ENCODE data around the gene CRELD1. TPM values are rescaled to one million over a fixed set of nuclear protein-coding genes. Genes with fewer than 3 reads are reported as not detected.
"Not testable (repeated sequence)": the region's sequence is repeated elsewhere in the genome, so short reads cannot be mapped to it uniquely, and the experiment has no call there.

Gene CRELD1
- total RNA-seq, 2 donors from 2014 or later, result 22.3 to 29.5 TPM

DNA sequence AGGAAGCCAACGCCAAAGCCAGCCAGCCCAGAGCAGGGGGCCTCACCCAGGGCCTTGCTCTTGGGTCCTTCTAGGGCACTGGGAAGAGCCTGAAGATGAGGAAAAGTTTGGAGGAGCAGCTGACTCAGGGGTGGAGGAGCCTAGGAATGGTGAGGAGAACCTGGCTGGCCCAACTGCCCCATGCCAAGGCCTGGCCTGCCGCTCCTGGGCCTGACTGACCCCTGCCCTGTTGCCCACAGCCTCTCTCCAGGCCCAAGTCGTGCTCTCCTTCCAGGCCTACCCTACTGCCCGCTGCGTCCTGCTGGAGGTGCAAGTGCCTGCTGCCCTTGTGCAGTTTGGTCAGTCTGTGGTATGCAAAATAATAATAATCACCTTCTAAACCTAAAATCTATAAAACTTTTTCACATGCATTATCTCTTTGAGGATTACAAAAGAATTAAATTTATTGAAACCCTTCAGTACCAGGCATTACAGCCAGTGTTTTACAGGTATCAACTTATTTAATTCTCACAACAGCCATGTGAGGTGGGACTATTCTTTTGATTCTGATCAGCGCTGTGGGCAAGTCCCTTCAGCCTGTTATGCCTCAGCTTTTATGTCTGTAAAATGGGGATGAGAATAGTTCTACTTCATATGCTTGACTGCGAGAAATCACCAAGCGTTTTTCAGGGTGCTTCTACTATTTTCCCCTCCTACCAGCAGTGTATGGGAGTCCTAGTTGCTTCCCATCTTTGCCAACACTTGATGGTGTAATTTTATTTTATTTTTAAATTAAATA lies 15.2 kb upstream of the CRELD1 start:
- intact Hi-C loops (cut with DNase I), result loop anchor here in 1 of 2 donors (5.0 kb wide), 1 partner anchor 76 kb away; the partner anchor contains the start of gene RPUSD3
- no peak for DNase-seq (ENCODE audit: low spot score)

DNA sequence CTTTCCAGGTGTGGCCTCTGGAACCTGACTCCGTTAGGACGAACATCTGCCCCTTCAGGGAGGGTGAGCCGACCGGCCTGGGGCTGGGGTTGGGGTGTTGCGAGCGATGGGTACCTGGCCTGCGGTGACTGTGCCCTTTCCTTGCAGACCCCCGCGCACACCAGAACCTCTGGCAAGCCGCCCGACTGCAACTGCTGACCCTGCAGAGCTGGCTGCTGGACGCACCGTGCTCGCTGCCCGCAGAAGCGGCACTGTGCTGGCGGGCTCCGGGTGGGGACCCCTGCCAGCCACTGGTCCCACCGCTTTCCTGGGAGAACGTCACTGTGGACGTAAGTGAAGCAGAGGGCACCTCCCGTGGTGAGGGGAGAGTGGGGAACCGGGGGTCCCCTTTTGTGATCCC lies 5.5 kb upstream of the CRELD1 start:
- no peak for DNase-seq (ENCODE audit: low spot score)
- intact Hi-C loops (cut with DNase I), result no loop called here

DNA sequence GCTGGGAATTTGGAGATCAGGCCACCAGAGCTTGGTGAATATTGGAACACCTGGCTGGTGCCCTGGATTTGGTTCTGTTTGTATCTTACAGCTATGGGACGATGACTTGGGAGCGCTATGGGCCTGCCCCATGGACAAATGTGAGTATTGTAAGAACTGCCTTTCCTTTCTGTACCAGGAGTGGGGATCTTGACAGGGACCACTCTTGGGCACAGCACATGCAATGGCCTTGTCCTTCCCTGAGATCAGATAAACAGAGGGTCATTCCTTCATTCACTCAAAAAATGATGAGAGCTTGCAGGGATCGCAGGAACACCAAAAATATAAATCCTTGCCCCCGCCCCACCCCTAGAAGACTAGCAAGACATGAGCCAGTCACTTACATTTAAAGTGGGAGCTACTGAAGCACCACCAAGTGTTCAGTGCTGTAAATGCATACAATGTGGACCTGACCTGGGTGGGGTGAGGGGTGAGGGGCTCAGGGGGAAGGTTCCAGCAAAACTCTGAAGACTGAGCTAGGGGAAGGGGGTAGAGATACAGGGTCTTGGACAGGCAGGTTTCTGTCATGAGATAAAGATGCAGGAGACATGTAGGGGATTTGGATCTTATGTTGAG lies 2.7 kb upstream of the CRELD1 start:
- DNase-seq (ENCODE audit: low spot score), result no peak
- intact Hi-C loops (cut with DNase I), result no loop called here

DNA sequence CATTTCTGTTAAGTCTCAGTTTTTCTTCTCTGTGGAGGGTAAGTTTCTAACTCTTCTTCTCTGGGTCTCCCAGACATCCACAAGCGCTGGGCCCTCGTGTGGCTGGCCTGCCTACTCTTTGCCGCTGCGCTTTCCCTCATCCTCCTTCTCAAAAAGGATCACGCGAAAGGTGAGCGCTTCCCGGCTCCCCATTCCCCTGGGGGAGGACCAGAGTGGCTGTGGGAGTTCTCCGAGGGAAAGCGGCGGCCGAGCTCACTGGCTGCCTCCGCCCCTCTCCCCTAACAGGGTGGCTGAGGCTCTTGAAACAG lies 1.1 kb upstream of the CRELD1 start:
- no peak for DNase-seq (ENCODE audit: low spot score)
- intact Hi-C loops (cut with DNase I), result no loop called here

DNA sequence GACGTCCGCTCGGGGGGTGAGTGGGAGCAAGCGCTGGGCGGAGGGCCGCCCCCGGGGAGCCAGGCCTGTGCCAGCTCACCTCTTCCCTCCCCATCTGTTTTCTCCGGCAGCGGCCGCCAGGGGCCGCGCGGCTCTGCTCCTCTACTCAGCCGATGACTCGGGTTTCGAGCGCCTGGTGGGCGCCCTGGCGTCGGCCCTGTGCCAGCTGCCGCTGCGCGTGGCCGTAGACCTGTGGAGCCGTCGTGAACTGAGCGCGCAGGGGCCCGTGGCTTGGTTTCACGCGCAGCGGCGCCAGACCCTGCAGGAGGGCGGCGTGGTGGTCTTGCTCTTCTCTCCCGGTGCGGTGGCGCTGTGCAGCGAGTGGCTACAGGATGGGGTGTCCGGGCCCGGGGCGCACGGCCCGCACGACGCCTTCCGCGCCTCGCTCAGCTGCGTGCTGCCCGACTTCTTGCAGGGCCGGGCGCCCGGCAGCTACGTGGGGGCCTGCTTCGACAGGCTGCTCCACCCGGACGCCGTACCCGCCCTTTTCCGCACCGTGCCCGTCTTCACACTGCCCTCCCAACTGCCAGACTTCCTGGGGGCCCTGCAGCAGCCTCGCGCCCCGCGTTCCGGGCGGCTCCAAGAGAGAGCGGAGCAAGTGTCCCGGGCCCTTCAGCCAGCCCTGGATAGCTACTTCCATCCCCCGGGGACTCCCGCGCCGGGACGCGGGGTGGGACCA lies 632 bp upstream of the CRELD1 start:
- intact Hi-C loops (cut with DNase I), result no loop called here
- peak; percentile 95 for DNase-seq (ENCODE audit: low spot score)

DNA sequence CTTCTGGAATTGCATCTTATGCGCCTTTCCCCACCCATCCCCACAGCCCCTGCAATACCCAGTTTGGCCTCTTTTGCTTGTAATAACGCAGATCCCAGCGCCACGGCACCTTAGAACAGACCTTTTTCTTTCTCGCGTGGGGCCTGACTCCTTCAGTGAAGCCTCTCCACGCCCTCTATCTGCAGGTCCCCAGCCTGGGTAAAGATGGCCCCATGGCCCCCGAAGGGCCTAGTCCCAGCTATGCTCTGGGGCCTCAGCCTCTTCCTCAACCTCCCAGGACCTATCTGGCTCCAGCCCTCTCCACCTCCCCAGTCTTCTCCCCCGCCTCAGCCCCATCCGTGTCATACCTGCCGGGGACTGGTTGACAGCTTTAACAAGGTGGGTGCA lies 594 bp downstream of the CRELD1 start:
- no peak for DNase-seq (ENCODE audit: low spot score)

DNA sequence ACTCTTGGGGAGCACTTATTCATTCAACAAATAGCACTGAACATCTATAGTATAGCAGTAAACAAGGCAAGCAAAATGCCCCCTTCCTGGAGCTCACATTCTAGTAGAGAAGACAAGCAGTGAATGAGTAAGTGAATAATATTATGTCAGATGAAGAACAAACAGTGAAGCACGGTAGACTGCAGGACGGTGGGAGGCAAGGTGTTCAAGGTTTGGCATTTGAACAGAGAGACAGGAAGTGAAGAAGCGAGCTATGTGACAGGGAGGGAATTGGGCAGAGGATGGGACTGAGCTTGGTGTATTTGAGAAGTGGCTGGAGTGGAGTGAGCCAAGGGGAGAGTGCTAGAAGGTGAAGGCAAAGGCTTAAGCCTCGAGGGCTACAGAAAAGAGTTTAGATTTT lies 1.4 kb downstream of the CRELD1 start:
- no peak for DNase-seq (ENCODE audit: low spot score)
- intact Hi-C loops (cut with DNase I), result no loop called here

More for the DNA sequence above, 594 bp downstream of the CRELD1 start:
- intact Hi-C loops (cut with DNase I), result no loop called here

DNA sequence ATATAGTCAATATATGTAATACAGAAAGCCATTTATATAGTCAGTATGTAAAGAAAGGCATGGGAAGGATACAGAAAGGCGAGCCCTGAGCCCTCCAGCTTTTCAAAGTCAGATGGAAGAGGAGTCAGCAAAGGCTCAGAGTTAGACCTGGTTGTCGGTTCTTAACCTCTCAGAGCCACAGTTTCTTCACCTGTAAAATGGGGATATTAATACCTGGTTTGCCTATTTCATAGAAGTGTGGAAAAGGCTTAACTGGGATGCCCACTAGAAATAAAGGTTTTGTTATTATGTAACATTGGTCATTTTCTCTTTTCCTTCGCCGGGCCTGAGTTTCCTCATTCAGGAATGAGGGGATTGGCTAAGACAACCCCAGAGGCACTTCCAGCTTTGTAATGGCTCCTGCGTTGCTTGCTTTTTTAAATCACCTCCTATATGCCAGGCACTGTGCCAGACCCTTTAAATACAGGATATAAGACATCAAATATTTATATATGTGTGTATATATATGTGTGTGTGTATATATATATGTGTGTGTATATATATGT lies 2.4 kb downstream of the CRELD1 start:
- intact Hi-C loops (cut with DNase I), result no loop called here
- no peak for DNase-seq (ENCODE audit: low spot score)

DNA sequence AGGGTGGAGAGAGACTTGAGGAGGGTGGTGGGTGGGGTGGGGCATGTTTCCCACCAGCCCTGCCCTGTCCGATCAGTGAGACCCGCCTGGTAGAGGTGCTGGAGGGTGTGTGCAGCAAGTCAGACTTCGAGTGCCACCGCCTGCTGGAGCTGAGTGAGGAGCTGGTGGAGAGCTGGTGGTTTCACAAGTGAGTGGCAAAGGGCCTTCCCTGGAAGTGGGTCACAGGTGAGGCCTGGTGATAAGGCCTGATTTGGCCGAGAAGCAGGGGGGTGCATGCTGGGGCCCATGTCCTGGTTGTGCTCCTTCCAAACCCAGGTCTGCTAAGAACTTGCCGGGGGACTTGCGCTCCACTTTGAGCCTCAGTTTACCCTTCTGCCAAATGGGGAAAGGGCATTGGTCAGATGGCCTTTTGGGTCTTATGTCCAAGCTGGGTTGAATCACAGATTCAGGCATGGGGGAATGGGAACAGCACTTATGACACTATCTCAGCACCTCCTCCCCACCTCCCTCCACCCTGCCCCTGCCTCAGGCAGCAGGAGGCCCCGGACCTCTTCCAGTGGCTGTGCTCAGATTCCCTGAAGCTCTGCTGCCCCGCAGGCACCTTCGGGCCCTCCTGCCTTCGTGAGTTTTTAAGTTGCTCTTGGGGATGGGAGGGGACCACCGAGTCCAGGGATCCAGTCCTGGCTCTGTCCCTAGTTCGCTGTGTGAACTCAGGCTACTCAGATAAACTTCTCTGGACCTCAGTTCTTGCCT lies 4.0 kb downstream of the CRELD1 start:
- no peak for DNase-seq (ENCODE audit: low spot score)
- intact Hi-C loops (cut with DNase I), result no loop called here

DNA sequence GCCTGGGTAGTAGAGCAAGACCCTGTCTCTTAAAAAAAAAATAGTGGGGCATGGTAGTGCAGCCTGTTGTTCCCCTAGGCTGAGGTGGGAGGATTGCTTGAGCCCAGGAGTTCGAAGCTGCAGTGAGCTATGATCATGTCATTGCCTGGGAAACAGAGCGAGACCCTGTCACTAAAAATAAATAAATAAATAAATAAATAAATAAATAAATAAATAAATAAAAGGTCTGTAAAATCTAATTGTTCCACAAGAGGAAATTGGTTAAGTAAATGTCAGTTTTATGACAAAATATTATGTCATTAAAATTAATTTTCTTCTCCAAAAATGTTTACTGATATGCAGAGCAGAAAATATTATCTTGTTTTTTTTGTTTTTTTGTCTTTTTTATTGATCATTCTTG lies 5.3 kb downstream of the CRELD1 start:
- intact Hi-C loops (cut with DNase I), result no loop called here
- DNase-seq (ENCODE audit: low spot score), result no peak

DNA sequence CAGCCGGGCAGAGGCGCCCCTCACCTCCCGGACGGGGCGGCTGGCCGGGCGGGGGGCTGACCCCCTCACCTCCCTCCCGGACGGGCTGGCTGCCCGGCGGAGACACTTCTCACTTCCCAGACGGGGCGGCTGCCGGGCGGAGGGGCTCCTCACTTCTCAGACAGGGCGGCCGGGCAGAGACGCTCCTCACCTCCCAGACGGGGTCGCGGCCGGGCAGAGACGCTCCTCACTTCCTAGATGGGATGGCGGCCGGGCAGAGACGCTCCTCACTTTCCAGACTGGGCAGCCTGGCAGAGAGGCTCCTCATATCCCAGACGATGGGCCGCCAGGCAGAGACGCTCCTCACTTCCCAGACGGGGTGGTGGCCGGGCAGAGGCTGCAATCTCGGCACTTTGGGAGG lies 6.3 kb downstream of the CRELD1 start:
- DNase-seq (ENCODE audit: low spot score); intact Hi-C loops (cut with DNase I): not testable (repeated sequence)

DNA sequence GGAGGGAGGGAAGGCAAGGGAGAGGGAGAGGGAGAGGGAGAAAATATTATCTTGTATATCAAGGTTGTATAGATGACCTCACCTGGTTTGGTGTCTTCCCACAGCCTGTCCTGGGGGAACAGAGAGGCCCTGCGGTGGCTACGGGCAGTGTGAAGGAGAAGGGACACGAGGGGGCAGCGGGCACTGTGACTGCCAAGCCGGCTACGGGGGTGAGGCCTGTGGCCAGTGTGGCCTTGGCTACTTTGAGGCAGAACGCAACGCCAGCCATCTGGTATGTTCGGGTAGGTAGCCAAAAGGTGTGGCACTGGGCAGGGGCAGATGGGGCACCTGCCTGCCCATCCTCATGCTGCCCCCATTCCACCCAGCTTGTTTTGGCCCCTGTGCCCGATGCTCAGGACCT lies 7.1 kb downstream of the CRELD1 start:
- intact Hi-C loops (cut with DNase I), result no loop called here

DNA sequence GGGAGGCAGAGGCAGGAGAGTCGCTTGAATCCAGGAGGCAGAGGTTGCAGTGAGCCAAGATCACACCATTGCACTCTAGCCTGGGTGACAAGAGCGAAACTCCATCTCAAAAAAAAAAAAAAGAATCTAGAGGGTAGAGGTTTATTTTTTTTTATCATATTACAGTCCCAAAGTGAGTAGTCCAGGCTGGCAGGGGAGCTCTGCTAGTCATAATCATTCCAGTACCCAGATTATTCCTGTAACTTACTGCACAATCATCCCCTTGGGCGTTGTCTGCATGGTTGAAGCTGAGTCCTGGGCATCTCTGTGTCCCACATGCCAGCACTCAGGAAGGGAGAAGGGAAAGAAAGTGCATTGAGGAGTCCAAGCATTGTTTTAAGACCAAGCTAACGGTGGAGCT lies 8.5 kb downstream of the CRELD1 start:
- intact Hi-C loops (cut with DNase I), result no loop called here
- no peak for DNase-seq (ENCODE audit: low spot score)

More for the DNA sequence above, 7.1 kb downstream of the CRELD1 start:
- DNase-seq (ENCODE audit: low spot score), result no peak

DNA sequence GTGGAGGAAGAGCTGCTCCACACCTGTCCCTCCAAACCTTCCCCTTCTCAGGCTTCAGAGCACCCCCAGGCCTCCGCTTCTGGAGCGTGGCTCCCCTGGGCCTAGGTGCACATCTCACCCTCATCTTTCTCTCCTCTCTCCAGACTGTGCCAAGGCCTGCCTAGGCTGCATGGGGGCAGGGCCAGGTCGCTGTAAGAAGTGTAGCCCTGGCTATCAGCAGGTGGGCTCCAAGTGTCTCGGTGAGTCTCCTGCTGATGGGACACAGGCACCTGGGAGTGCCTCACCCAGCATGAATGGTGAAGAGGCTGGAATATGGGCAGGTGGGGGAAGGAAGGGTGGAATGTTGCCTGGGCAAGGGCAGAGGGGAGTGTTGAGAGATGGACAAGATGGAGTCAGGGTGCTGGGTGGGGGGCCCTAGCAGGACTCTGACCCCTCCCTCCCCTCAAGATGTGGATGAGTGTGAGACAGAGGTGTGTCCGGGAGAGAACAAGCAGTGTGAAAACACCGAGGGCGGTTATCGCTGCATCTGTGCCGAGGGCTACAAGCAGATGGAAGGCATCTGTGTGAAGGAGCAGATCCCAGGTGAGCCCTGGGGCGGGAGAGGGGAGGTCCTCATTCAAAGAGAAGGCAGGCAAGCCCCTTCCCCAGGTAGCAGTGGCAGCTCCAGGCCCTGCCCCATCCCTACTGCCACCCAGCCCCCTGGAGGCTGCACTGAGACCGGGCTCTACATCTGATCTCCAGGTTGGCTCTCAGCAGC lies 9.5 kb downstream of the CRELD1 start:
- intact Hi-C loops (cut with DNase I), result no loop called here
- no peak for DNase-seq (ENCODE audit: low spot score)

DNA sequence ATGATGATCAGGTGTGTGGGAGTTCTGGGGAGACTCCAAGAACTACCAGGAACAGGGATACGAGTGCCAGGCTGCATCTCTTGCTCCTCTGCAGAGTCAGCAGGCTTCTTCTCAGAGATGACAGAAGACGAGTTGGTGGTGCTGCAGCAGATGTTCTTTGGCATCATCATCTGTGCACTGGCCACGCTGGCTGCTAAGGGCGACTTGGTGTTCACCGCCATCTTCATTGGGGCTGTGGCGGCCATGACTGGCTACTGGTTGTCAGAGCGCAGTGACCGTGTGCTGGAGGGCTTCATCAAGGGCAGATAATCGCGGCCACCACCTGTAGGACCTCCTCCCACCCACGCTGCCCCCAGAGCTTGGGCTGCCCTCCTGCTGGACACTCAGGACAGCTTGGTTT lies 10.6 kb downstream of the CRELD1 start:
- intact Hi-C loops (cut with DNase I), result no loop called here
- DNase-seq (ENCODE audit: low spot score), result no peak

DNA sequence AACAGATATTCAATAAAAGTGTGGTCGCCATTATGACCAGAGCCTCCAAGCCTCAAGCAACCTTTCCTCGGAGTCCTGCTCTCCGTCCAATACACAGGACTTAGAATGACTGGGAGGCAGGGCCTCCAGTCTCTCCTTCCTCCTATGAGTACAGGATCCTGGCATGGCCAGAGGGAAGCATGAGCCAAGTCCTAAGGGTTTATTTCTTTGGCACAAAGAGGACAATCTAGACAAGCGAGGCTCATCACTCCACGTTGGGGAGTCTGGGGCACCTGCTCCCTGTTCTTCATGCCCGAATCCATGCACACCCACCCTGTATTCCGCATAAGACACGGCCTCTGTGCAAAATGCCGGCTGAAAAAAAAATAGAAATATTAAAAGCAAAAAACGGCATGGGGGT lies 11.7 kb downstream of the CRELD1 start:
- peak; percentile 65 for DNase-seq (ENCODE audit: low spot score)
- intact Hi-C loops (cut with DNase I), result no loop called here

DNA sequence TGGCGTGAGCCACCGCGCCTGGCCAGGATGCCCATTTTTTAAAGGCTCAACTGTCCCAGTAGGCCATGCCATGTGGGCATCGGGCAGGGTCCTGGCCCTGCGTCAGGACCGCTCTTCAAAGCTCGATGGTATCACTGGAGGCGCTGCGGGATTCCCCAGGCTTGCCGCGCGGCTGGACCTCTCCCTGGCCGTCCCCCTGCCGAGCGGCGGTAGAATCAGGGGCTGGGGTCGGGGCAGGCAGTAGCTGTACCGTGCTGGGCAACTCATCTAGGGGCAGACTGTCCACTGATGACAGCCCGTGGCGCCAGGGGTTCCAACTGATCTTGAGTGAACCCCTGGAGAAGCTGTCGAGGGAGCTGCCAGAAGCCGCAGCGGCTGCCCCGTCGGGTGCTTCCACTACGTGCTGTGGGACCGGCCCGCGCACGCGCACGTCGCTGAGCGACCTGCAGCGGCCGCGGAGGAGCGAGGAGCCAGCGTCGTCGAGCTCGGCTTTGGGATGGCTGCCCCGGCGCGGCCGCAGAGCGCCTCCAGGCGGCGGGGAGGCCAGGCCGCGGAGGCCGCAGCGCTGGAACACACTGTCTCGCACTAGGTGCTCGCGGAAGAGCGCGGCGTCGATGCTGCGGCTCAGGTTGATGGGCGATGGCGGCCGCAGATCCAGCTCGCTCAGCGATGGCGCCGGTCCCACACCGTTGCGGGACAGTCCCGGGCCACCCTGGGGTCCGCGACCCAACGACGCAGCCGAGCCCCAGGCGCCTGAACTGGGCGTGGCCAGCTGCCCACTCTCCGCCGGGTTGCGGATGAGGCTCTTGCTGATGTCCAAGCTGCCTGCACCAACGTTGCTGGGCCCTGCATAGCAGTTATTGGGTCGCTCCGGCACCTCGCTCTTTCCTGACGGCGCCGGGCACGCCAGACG lies 12.7 kb downstream of the CRELD1 start:
- intact Hi-C loops (cut with DNase I), result no loop called here

More for the DNA sequence above, 12.7 kb downstream of the CRELD1 start:
- peak; percentile 96 for DNase-seq (ENCODE audit: low spot score)

Data from posterior vena cava (tissue), 2 donors.